Effector CD4-positive, alpha-beta T cell (primary cell): ENCODE results near the gene LGALS1.
"Not testable (repeated sequence)": the region's sequence is repeated elsewhere in the genome, so short reads cannot be mapped to it uniquely, and the experiment has no call there.

Source experiments
- DNase-seq: peaks from one replicate; pipeline ENCODE4 v3.0.0-alpha.2; 2020

Gene LGALS1

GRCh38 chr22:37692627-37693285 is 17.3 kb downstream of the LGALS1 start:
- DNase-seq = no peak

DNA sequence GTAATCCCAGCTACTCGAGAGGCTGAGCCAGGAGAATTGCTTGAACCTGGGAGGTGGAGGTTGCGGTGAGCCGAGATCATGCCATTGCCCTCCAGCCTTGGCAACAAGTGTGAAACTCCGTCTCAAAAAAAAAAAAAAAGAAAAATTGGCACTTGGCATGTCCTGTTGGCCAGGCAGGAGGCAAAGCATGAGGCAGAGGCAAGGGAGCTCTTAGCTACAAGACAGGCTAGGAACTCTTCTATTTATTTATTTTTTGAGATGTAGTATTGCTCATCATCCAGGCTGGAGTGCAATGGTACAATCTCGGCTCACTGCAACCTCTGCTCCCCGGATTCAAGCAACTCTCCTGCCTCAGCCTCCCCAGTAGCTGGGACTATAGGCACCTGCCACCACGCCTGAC is 18.7 kb downstream of the LGALS1 start:
- DNase-seq = not testable (repeated sequence)

DNA sequence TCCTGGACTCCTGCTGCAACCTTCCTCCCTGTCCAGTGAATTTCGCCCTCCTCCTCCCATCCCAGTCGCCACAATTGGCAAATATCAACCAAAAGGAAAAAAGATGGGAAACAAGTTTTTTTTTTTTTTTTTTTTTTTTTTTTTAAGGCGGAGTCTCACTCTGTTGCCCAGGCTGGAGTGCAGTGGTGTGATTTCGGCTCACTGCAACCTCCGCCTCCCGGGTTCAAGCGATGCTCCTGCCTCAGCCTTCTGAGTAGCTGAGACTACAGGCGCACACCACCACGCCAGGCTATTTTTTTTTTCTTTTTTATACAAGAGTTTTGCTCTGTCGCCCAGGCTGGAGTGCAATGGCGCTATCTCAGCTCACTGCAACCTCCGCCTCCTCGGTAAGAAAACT is 20.8 kb downstream of the LGALS1 start:
- not testable (repeated sequence) for DNase-seq

- DNase-seq = peak; percentile 77
Observed at GRCh38 chr22:37696657-37697537, 21.5 kb downstream of the LGALS1 start, which contains the start of gene TRIOBP. Gene TRIOBP, plus strand, starts transcription at chr22:37697048. Its CDS starts 4,318 bp downstream, at chr22:37701366.

- DNase-seq = no peak
Observed at GRCh38 chr22:37697538-37697835, 22.1 kb downstream of the LGALS1 start.

DNA sequence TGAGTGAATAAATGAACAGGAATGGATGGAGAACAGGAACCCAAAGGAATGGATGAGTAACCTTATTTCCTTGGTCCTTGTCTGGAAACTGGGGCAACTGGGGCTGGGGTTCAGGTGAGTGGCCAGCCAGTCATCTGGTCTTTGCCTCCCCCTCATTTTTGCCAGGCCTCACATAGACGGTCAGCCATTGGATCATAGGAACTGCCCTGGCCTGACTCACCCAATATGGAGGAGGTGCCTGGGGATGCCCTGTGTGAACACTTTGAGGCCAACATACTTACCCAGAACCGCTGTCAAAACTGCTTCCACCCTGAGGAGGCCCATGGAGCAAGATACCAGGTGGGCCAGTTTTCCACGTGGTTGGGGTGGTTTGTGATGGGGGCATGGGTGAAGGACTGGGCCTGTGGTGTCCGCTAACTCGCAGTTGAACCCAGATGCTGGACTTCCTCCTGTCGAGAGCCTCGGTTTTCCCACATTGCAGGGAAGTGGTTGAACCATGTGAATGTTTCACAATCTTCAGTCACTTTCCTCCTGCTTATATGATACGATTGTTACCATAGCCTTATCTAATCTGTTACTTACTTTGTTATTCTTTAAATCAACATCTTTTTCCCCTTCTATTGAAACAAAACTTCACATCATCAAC is 25.8 kb downstream of the LGALS1 start:
- DNase-seq = no peak

DNA sequence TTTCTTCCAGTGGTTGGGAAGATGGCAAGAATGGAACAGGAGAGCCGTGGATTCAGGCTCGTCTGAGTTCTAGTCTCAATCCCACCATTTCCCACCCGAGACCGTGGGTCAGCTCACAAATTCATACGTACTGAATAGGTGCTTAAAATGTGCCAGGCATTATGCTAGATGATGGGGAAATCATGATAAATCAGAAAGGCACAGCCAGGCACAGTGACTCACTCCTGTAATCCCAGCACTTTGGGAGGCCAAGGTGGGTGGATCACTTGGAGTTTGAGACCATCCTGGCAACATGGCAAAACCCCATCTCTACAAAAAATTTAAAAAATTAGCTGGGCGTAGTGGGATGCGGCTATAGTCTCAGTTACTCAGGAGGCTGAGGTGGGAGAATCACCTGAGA is 28.5 kb downstream of the LGALS1 start:
- no peak for DNase-seq

- DNase-seq = no peak
Observed at GRCh38 chr22:37704645-37705044, 29.2 kb downstream of the LGALS1 start.

DNA sequence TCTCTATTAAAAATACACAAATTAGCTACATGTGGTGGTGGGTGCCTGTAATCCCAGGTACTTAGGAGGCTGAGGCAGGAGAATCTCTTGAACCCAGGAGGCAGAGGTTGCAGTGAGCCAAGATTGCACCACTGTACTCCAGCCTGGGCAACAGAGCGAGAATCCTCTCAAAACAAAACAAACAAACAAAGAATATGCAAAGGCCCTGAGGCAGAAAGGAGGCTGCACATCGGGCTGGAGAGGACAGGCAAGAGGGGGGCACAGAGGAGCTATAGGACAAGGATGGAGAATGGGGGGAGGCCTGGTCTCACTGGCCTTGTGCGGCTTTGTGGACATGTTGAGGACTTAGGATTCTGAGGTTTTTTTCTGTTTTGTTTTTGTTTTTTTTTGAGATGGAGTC is 29.8 kb downstream of the LGALS1 start:
- DNase-seq = no peak

GRCh38 chr22:37708580-37709444 is 33.4 kb downstream of the LGALS1 start:
- no peak for DNase-seq

GRCh38 chr22:37709445-37709765 is 34.0 kb downstream of the LGALS1 start:
- DNase-seq = no peak

DNA sequence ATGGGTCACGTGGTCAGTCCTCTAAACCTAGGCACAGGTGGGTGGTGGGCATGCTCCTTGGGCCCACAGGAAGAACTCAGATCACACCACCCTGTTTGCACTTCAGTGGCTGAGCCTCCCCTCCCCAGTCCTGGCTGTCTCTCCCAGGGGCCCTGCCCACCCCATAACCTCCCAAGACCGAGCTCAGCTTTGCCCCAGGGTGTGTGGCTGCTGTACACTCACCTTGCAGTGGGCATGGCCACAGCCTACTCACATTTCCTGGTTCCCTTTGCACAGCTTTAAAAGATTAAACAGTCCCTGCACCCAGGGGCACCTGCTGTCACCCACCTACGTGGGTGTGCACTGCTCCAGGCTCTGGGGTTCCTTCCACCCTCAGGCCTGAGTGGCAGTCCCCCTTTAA is 35.2 kb downstream of the LGALS1 start:
- DNase-seq = no peak

- DNase-seq = no peak
Observed at GRCh38 chr22:37711490-37711889, 36.1 kb downstream of the LGALS1 start.

DNA sequence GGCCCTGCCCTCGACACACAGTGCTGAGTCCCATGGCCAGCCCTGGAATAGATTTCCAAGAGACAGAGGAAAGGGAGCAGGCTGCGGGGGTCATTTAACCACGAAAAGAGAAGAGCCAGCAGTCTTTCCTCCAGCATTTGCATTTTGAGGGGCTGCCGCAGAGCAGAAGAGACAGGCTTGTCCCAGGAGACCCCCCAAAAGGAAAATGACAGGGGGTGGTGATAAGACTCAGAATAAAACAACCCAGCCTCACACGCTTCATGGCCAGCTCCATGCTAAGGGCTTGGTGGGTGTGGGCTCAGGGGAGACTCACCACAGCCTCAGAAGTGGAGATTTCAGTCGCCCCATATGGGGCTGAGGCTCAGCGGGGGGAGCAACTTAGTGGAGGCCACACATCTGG is 38.3 kb downstream of the LGALS1 start:
- no peak for DNase-seq

DNA sequence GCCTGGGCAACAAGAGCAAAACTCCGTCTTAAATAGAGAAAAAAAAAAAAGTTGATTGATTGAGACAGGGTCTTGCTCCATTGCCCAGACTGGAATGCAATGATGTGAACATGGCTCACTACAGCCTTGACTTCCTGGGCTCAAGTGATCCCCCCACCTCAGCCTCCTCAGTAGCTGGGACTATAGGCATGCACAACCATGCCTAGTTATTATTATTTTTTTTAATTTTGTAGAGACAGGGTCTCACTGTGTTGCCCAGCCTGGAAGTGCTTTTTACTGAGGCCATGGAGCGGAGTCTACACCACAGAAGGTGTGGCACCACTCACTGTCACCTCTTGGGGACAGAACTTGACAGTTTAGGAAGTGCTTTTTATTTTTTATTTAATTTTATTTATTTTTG is 39.2 kb downstream of the LGALS1 start:
- no peak for DNase-seq

- no peak for DNase-seq
Observed at GRCh38 chr22:37715760-37716159, 40.3 kb downstream of the LGALS1 start.

DNA sequence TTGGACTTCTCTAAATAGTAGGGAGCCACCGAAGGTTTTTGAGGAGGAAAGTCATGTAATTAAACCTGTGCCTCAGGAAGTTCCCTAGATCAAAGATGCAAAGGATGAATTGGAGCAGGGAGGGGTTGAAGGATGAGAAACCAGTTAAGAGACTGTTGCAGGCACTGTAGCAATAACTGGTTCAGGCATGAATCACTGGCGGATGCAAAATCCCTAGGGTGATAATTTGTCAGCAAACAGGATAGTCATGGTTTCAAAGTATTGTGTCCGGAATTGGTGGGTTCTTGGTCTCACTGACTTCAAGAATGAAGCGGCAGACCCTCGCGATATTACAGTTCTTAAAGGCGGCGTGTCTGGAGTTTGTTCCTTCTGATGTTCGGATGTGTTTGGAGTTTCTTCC is 41.3 kb downstream of the LGALS1 start:
- no peak for DNase-seq

DNA sequence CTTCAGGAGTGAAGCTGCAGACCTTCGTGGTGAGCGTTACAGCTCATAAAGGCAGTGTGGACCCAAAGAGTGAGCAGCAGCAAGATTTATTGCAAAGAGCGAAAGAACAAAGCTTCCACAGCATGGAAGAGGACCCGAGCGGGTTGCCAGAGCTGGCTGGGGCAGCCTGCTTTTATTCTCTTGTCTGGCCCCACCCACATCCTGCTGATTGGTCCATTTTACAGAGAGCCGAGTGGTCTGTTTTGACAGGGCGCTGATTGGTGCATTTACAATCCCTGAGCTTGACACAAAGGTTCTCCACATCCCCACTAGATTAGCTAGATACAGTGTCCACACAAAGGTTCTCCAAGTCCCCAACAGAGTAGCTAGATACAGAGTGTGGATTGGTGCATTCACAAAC is 41.8 kb downstream of the LGALS1 start:
- DNase-seq = not testable (repeated sequence)

DNA sequence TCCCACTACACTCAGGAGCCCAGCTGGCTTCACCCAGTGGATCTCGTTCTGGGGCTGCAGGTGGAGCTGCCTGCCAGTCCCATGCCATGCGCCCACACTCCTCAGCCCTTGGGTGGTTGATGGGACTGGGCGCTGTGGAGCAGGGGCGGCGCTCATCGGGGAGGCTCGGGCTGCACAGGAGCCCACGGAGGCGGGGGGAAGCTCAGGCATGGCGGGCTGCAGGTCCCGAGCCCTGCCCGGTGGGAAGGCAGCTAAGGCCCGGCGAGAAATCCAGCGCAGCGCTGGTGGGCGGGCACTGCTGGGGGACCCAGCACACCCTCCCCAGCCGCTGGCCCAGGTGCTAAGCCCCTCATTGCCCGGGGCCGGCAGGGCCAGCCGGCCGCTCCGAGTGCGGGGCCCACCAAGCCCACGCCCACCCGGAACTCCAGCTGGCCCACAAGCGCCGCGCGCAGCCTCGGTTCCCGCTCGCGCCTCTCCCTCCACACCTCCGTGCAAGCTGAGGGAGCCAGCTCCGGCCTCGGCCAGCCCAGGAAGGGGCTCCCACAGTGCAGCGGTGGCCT is 42.4 kb downstream of the LGALS1 start:
- not testable (repeated sequence) for DNase-seq

DNA sequence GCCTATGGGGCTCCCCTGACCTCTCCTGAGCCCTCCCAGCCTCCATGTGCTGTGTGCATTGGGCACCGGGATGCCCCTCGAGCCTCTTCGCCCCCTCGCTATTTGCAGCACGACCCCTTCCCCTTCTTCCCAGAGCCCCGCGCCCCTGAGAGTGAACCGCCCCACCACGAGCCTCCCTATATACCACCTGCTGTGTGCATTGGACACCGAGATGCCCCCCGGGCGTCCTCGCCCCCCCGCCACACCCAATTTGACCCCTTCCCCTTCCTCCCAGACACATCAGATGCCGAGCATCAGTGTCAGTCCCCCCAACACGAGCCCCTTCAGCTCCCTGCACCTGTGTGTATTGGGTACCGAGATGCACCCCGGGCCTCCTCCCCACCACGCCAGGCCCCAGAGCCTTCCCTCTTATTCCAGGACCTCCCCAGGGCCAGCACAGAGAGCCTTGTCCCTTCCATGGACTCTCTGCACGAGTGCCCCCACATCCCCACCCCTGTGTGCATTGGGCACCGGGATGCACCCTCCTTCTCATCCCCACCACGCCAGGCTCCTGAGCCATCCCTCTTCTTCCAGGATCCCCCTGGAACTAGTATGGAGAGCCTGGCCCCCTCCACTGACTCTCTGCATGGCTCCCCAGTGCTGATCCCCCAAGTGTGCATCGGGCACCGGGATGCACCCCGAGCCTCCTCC is 50.3 kb downstream of the LGALS1 start:
- DNase-seq = no peak

DNA sequence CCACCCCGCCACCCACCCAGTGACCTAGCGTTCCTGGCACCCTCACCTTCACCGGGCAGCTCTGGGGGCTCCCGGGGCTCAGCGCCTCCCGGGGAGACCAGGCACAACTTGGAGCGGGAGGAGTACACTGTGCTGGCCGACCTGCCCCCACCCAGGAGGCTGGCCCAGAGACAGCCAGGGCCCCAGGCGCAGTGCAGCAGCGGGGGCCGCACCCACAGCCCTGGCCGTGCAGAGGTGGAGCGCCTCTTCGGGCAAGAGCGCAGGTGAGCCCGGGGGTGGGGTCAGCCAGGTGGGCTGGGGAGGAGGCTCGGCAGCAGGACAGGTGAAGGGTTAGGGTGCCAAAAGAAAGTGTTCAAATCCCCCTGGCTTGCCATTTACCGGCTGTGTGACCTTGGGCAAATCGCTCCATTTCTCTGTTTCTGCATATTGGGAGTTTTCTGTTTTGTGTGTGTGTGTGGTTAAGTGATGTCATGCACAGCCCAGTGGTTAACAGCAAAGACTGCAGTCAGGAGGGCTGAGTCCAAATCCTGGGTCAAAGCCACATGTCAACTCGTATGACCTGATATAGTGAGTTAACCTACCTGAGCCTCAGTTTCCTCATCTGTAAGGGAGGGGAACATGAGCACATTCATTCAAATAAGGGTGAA is 50.9 kb downstream of the LGALS1 start:
- no peak for DNase-seq

GRCh38 chr22:37728620-37729019 is 53.2 kb downstream of the LGALS1 start:
- no peak for DNase-seq
